Heart right ventricle (tissue), 16 donors: ENCODE results near the gene IER5L. TPM values are rescaled to one million over a fixed set of nuclear protein-coding genes. Genes with fewer than 3 reads are reported as not detected.
A peak's percentile ranks its signal among the peaks of the same experiment; 100 is the strongest.

ENCODE experiments used
- ATAC-seq, 8 donors: fragments of 200-7000 bp; cut with Tn5 transposase; one replicate each; pipeline ENCODE4 v1.9.1; 2020; ENCODE audit warnings: mild to moderate bottlenecking in 8 of 8, moderate library complexity in 8 of 8, moderate number of reproducible peaks in 1 of 8
- DNase-seq, 2 donors: peaks; one replicate each; pipeline ENCODE4 v3.0.0-alpha.2; 2020
- H3K27ac ChIP-seq, 10 donors: fragments of 200-600 bp; sonication (generic) in 2 of 10; one replicate each; pipeline versions ENCODE4 v1.5.0 to v1.8.0; 2020 to 2022; ENCODE audit warnings: mild to moderate bottlenecking in 3 of 10
- H3K27me3 ChIP-seq, 7 donors: fragments of 200-600 bp; one replicate each; pipeline ENCODE4 v1.8.0; 2021 to 2022; ENCODE audit warnings: mild to moderate bottlenecking in 2 of 7
- H3K36me3 ChIP-seq, 9 donors: fragments of 200-600 bp; sonication (generic) in 1 of 9; one replicate each; pipeline versions ENCODE4 v1.5.0 to v1.8.0; 2020 to 2022; ENCODE audit warnings: mild to moderate bottlenecking in 2 of 9
- H3K4me1 ChIP-seq, 9 donors: fragments of 200-600 bp; sonication (generic) in 1 of 9; one replicate each; pipeline versions ENCODE4 v1.5.0 to v1.8.0; 2020 to 2022; ENCODE audit warnings: mild to moderate bottlenecking in 4 of 9
- H3K4me3 ChIP-seq, 10 donors: fragments of 200-600 bp; sonication (generic) in 2 of 10; one replicate each; pipeline versions ENCODE4 v1.5.0 to v1.8.0; 2020 to 2022; ENCODE audit warnings: mild to moderate bottlenecking in 7 of 10, moderate library complexity in 2 of 10
- H3K9me3 ChIP-seq, 11 donors: fragments of 200-600 bp in 10 of 11; sonication (generic) in 2 of 11; one replicate each; pipeline versions ENCODE4 v1.5.0 to v1.8.0; 2013 to 2022; ENCODE audit warnings: mild to moderate bottlenecking in 2 of 11, control low read depth in 1 of 11, moderate library complexity in 1 of 11
- CTCF ChIP-seq, 9 donors: fragments of 200-600 bp; sonication (generic) in 2 of 9; IDR thresholded peaks; one replicate each; pipeline versions ENCODE4 v1.5.0 to v1.8.0; 2021 to 2022; ENCODE audit warnings: antibody characterized with exemption in 9 of 9, mild to moderate bottlenecking in 5 of 9, moderate library complexity in 1 of 9
- WGBS, 2 donors: extraction: QIAGEN DNeasy Blood & Tissue Kit; methylation state at CpG; one replicate each; pipeline ENCODE4 v1.1.7; 2013; ENCODE audit warnings: inconsistent platforms in 1 of 2; 5-methylcytosine and 5-hydroxymethylcytosine counted together
- intact Hi-C, 10 donors: fragments of 100-400 bp; cut with DNase I; formaldehyde crosslinking; loops; one replicate each; pipeline versions ENCODE4 v1.11.1 to v1.14.2; 2022
- polyA plus RNA-seq, 2 donors: library from polyadenylated mRNA; stranded (reverse); fragments of 200-250 nt; gene quantifications; one replicate each; pipeline ENCODE4 v1.2.3, GENCODE V29; 2013
- total RNA-seq, 10 donors: library from RNA; stranded (reverse); fragmentation: NEBNext Ultra II Directional in 3 of 10; extraction: Animal tissue kit (Norgen Biotek cat#: 25700) in 3 of 10; gene quantifications; one replicate each; pipeline versions ENCODE4 v1.2.1 to v1.2.4, GENCODE V29; 2021 to 2023
- donor health status: Arrhythmogenic right ventricular cardiomyopathy.
- donor health status: ischemic (EF 13 %, LVEDD 7.1; RV severe dilation, severe dysfunction).
- donor health status: healthy with polysubstance abuse.
- donor health status: DM: no; HTN: yes; CAD: no.
- donor health status: DM: no; HTN: no; CAD: no.
- donor health status: ischemic (EF 25% LVEDD 6.9; RV normal size, moderate dysfunction).
- donor health status: ischemic (EF 25% LVEDD 5.7; RV mildly dilated, moderate dysfunction).
- donor health status: healthy.
- donor health status: DM: yes; HTN: yes; CAD: no.
- donor health status: Ischemic cardiomyopathy.
- donor health status: ischemic (EF 35%, LVEDD 5.7; RV mildly dilated, moderate dysfunction).
- donor health status: nonischemic (EF 11% LVEDD 7.7; RV severe dilation, severe dysfunction).
- donor health status: DM: yes; HTN: yes; CAD: no.
- donor health status: PGD.
- donor health status: ischemic (EF 29% LVEDD 5.4; RV normal size, mild dysfunction).
- donor health status: nonischemic (EF 23%, LVEDD 6.1; RV moderate dilation, normal function).

The IER5L gene
- total and polyA plus RNA-seq, 12 donors, result 1.2 to 26.3 (median 5.6) TPM

GRCh38 chr9:129174724-129175514, 3.1 kb downstream of the IER5L start:
- peak in 2 of 9 donors; percentile 4 to 21 for TF ChIP-seq CTCF (IDR thresholded peaks at IDR 0.05)
- H3K27me3 ChIP-seq, result peaks cover 0 to 6% (median 0%) of the 10 kb centered on the region in 7 donors
- ATAC-seq, result peak; percentile 43 to 72 (median 66)
- no peaks in the 10 kb centered on the region for H3K9me3 ChIP-seq
- H3K36me3 ChIP-seq, result peaks cover 0 to 6% (median 0%) of the 10 kb centered on the region in 9 donors
- WGBS, 2 donors, result 8 to 9% methylated on average over 48 to 53 of the region's 53 CpGs
- peak overlapping the region; percentile 96 to 100 (median 98) for H3K27ac ChIP-seq
- peak overlapping the region; percentile 60 to 100 (median 96) for H3K4me3 ChIP-seq
- peaks cover 11 to 49% (median 36%) of the 10 kb centered on the region in 9 donors for H3K4me1 ChIP-seq
- intact Hi-C loops, result loop anchor here in 9 of 10 donors (1.0 to 10.0 kb wide), 21 partner anchors 32 to 437 kb away; no protein-coding TSS in a partner anchor
- DNase-seq, result peak; percentile 87 to 89

GRCh38 chr9:129174102-129174723, 3.8 kb downstream of the IER5L start:
- peak; percentile 96 to 99 (median 98) for TF ChIP-seq CTCF (IDR thresholded peaks at IDR 0.05)
- H3K27me3 ChIP-seq, result peaks cover 0 to 6% (median 0%) of the 10 kb centered on the region in 7 donors
- no peaks in the 10 kb centered on the region for H3K9me3 ChIP-seq
- H3K36me3 ChIP-seq, result peaks cover 0 to 6% (median 0%) of the 10 kb centered on the region in 9 donors
- intact Hi-C loops, result loop anchor here in 9 of 10 donors (1.0 to 10.0 kb wide), 14 partner anchors 31 to 438 kb away; no protein-coding TSS in a partner anchor
- DNase-seq (peak; percentile 93), ATAC-seq (peak; percentile 43 to 70 (median 58))
- 1% methylated on average over 47 to 55 of the region's 55 CpGs for WGBS, 2 donors
- peak overlapping the region; percentile 96 to 100 (median 98) for H3K27ac ChIP-seq
- H3K4me3 ChIP-seq, result peak overlapping the region; percentile 60 to 100 (median 96)
- H3K4me1 ChIP-seq, result peaks cover 11 to 50% (median 36%) of the 10 kb centered on the region in 9 donors

- intact Hi-C loops, result loop anchor here in 9 of 10 donors (1.0 to 10.0 kb wide), 14 partner anchors 30 to 439 kb away; no protein-coding TSS in a partner anchor
- Histone ChIP-seq H3K27ac (peak overlapping the region; percentile 96 to 100 (median 98)), H3K4me3 (peak overlapping the region; percentile 60 to 100 (median 96)), H3K36me3 (peaks cover 0 to 6% (median 0%) of the 10 kb centered on the region in 9 donors), H3K27me3 (peaks cover 0 to 6% (median 0%) of the 10 kb centered on the region in 7 donors), H3K9me3 (no peaks in the 10 kb centered on the region), H3K4me1 (peaks cover 10 to 44% (median 29%) of the 10 kb centered on the region in 9 donors)
- DNase-seq (no peak), ATAC-seq (no peak)
- TF ChIP-seq CTCF (IDR thresholded peaks at IDR 0.05), result no peak
- 24 to 27% methylated on average over 29 of the region's 29 CpGs for WGBS, 2 donors
Observed at GRCh38 chr9:129173296-129174101, 4.6 kb downstream of the IER5L start.
